SK-N-SH treated with all-trans-retinoic acid at 6 μM for 48 hours (cell line): ENCODE results near the gene SFXN5.

Source experiments
- ISL1 ChIP-seq: fragments of 250-450 bp; sonication (Bioruptor Pico); IDR thresholded peaks from 2 replicates; pipeline ENCODE4 v2.1.2; 2022; ENCODE audit warnings: mild to moderate bottlenecking, moderate library complexity
- ZC3H10 ChIP-seq: fragments of 250-450 bp; sonication (Bioruptor Pico); IDR thresholded peaks from 2 replicates; pipeline ENCODE4 v1.5.1; 2021; ENCODE audit warnings: mild to moderate bottlenecking, moderate library complexity
- TF ChIP-seq, protein P1 (sequence below): fragments of 250-450 bp; sonication (Bioruptor Pico); IDR thresholded peaks from 2 replicates; pipeline ENCODE4 v1.5.1; 2020; ENCODE audit warnings: low read depth, mild to moderate bottlenecking, moderate library complexity
- TF ChIP-seq, protein P2 (sequence below): fragments of 250-450 bp; sonication (Bioruptor Pico); IDR thresholded peaks from 2 replicates; pipeline ENCODE4 v1.8.0; 2020; ENCODE audit warnings: mild to moderate bottlenecking, moderate library complexity, borderline replicate concordance

DNA sequence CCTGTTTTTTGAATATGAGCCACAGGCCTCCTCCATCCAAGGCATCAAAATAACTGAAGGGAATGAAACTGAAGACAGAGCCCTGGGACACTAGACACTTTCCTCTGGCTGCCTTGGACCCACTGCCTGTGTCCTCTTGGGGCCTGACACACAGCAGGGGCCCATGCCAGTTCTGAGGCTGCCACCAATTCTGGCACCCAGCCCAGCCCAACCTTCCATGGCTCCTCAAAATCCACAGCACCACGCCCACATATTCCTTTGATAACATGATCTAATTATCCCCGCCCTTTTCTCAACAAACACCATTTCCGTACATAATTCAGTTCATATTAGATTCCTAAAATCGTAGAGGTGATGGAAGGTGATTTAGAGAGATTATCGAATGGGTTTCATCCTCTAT lies 90.0 kb downstream of the SFXN5 start:
- TF ChIP-seq ISL1 (CRISPR knock-in tag) (no peak), ZC3H10 (no peak)
- TF ChIP-seq, protein P1, sequence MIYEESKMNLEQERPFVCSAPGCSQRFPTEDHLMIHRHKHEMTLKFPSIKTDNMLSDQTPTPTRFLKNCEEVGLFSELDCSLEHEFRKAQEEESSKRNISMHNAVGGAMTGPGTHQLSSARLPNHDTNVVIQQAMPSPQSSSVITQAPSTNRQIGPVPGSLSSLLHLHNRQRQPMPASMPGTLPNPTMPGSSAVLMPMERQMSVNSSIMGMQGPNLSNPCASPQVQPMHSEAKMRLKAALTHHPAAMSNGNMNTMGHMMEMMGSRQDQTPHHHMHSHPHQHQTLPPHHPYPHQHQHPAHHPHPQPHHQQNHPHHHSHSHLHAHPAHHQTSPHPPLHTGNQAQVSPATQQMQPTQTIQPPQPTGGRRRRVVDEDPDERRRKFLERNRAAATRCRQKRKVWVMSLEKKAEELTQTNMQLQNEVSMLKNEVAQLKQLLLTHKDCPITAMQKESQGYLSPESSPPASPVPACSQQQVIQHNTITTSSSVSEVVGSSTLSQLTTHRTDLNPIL = no peak
- TF ChIP-seq, protein P2, sequence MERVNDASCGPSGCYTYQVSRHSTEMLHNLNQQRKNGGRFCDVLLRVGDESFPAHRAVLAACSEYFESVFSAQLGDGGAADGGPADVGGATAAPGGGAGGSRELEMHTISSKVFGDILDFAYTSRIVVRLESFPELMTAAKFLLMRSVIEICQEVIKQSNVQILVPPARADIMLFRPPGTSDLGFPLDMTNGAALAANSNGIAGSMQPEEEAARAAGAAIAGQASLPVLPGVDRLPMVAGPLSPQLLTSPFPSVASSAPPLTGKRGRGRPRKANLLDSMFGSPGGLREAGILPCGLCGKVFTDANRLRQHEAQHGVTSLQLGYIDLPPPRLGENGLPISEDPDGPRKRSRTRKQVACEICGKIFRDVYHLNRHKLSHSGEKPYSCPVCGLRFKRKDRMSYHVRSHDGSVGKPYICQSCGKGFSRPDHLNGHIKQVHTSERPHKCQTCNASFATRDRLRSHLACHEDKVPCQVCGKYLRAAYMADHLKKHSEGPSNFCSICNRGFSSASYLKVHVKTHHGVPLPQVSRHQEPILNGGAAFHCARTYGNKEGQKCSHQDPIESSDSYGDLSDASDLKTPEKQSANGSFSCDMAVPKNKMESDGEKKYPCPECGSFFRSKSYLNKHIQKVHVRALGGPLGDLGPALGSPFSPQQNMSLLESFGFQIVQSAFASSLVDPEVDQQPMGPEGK (CRISPR knock-in tag) = no peak
